A673 (cell line): ENCODE measurements around the gene STRAP. TPM values are rescaled to one million over a fixed set of nuclear protein-coding genes. Genes with fewer than 3 reads are reported as not detected.

ENCODE experiments used
- BruUV-seq: library from RNA; stranded (reverse); fragments of 400-500 nt; replicated peaks from 2 replicates; lab custom pipeline; 2021; lab: Mats Ljungman, UMichigan
- CTCF ChIA-PET: fragments of 300-600 bp; sonication (Branson Sonifier 250); formaldehyde crosslinking; loops from one replicate; lab custom pipeline; 2022; ENCODE audit warnings: antibody characterized with exemption; lab: Charles Lee
- POLR2A ChIA-PET: fragments of 300-600 bp; sonication (Branson Sonifier 250); formaldehyde crosslinking; loops from one replicate; lab custom pipeline; 2022; ENCODE audit warnings: antibody characterized with exemption; ENCODE audit not compliant: low non-redundant PET; lab: Charles Lee
- DNase-seq: peaks from one replicate; pipeline ENCODE4 v3.0.0-alpha.2; 2015; ENCODE audit warnings: low spot score
- H3K27ac ChIP-seq: fragments of 200-600 bp; sonication (generic); 2 replicates; pipeline ENCODE4 v1.5.1; 2016; ENCODE audit warnings: mixed run types, low read depth, mild to moderate bottlenecking, mixed read lengths, antibody characterized with exemption, low read length; ENCODE audit not compliant: poor library complexity, severe bottlenecking
- H3K27me3 ChIP-seq: fragments of 200-600 bp; sonication (generic); replicated peaks from 2 replicates; pipeline ENCODE4 v1.6.1; 2017; ENCODE audit warnings: mixed run types, low read depth, mild to moderate bottlenecking, mixed read lengths, antibody characterized with exemption, low read length; ENCODE audit not compliant: insufficient read depth, poor library complexity
- H3K36me3 ChIP-seq: fragments of 200-600 bp; sonication (generic); 2 replicates; pipeline ENCODE4 v1.6.1; 2016; ENCODE audit warnings: mixed run types, mild to moderate bottlenecking, mixed read lengths, antibody characterized with exemption, low read length; ENCODE audit not compliant: insufficient read depth, poor library complexity, severe bottlenecking
- H3K4me1 ChIP-seq: fragments of 200-600 bp; sonication (generic); 2 replicates; pipeline ENCODE4 v1.6.1; 2017; ENCODE audit warnings: mixed run types, mild to moderate bottlenecking, mixed read lengths, antibody characterized with exemption, low read length; ENCODE audit not compliant: insufficient read depth, poor library complexity, severe bottlenecking
- H3K4me3 ChIP-seq: fragments of 200-600 bp; sonication (generic); 2 replicates; pipeline ENCODE4 v1.5.1; 2016; ENCODE audit warnings: low read depth, mixed run types, mild to moderate bottlenecking, mixed read lengths, low read length; ENCODE audit not compliant: poor library complexity, severe bottlenecking
- H3K9me3 ChIP-seq: fragments of 200-600 bp; sonication (generic); 2 replicates; pipeline ENCODE4 v1.6.1; 2016; ENCODE audit warnings: mixed run types, low read depth, mild to moderate bottlenecking, mixed read lengths, antibody characterized with exemption, low read length; ENCODE audit not compliant: poor library complexity, severe bottlenecking
- EZH2 ChIP-seq: fragments of 200-600 bp; sonication (generic); IDR thresholded peaks from 2 replicates; pipeline ENCODE4 v1.6.1; 2017; ENCODE audit warnings: borderline replicate concordance, low read depth, mild to moderate bottlenecking, mixed read lengths, antibody characterized with exemption, low read length; ENCODE audit not compliant: poor library complexity, severe bottlenecking
- intact Hi-C: fragments of 100-400 bp; cut with micrococcal nuclease; formaldehyde crosslinking; loops from one replicate; pipeline ENCODE4 v1.10.0; 2022; ENCODE audit not compliant: unreplicated experiment
- total RNA-seq: library from RNA; stranded (reverse); gene quantifications from 2 replicates; pipeline ENCODE4 v1.2.3, GENCODE V29; 2021
- TF ChIP-seq, protein P1 (sequence below): fragments of 300-800, 200-600 bp; sonication (generic); conservative IDR thresholded peaks from 2 replicates; pipeline ENCODE4 v1.5.1; 2017; ENCODE audit warnings: low read depth, mild to moderate bottlenecking, antibody characterized with exemption, low read length, moderate library complexity, mixed read lengths

The STRAP gene
- total RNA-seq, 1 experiment from 2014 or later: 247 TPM

DNA sequence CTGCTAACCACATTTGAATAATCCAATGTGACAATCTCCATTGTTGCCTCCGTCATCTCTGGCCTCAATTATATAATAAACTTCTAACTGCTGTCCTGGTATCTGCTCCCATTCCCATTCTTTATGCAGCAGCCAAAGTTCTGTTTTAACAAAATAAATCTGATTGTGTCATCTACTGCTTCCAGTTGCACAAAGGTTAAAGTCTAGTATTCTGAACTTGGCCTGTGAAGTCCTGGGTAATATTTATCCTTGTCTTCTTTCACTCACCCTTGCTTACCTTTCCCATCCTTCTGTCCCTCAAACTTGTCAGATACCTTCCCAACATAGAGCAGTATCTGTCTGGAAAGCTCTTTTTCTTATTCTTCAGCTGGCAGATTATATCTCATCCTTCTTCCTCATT lies 19.3 kb upstream of the STRAP start:
- Histone ChIP-seq H3K4me1 (no peaks in the 10 kb centered on the region), H3K27ac (no peak overlapping the region), H3K27me3 (no peaks in the 10 kb centered on the region), H3K9me3 (no peaks in the 10 kb centered on the region), H3K4me3 (no peak overlapping the region), H3K36me3 (no peaks in the 10 kb centered on the region)
- DNase-seq: no peak
- BruUV-seq: no TSS peak
- TF ChIP-seq EZH2: no peak
- TF ChIP-seq, protein P1, sequence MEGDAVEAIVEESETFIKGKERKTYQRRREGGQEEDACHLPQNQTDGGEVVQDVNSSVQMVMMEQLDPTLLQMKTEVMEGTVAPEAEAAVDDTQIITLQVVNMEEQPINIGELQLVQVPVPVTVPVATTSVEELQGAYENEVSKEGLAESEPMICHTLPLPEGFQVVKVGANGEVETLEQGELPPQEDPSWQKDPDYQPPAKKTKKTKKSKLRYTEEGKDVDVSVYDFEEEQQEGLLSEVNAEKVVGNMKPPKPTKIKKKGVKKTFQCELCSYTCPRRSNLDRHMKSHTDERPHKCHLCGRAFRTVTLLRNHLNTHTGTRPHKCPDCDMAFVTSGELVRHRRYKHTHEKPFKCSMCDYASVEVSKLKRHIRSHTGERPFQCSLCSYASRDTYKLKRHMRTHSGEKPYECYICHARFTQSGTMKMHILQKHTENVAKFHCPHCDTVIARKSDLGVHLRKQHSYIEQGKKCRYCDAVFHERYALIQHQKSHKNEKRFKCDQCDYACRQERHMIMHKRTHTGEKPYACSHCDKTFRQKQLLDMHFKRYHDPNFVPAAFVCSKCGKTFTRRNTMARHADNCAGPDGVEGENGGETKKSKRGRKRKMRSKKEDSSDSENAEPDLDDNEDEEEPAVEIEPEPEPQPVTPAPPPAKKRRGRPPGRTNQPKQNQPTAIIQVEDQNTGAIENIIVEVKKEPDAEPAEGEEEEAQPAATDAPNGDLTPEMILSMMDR: no peak
- CTCF ChIA-PET: no interaction called here
- intact Hi-C loops: no loop called here
- POLR2A ChIA-PET: no interaction called here

DNA sequence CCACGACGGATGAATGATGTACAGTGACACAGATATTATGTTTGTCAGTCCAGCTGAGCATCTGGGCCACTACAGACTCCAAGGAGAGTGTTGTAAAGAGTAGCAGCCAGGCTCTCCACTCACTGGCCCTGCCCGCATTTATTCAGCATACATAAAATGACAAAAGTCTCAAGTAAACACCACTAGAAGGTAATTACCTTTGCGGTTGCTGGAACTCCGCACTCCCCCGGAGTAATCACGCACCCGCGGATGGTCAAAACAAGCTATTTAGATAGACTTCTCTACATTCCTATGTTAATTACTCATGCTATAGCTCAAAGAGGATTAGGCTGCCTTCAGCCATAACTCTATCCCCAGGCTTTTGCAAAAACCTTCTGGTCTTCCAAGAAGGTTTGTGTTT lies 18.8 kb upstream of the STRAP start:
- CTCF ChIA-PET: no interaction called here
- BruUV-seq: no TSS peak
- Histone ChIP-seq H3K27ac (no peak overlapping the region), H3K4me1 (no peaks in the 10 kb centered on the region), H3K4me3 (no peak overlapping the region), H3K36me3 (no peaks in the 10 kb centered on the region), H3K27me3 (no peaks in the 10 kb centered on the region), H3K9me3 (no peaks in the 10 kb centered on the region)
- POLR2A ChIA-PET: no interaction called here
- TF ChIP-seq, protein P1: no peak
- no peak for TF ChIP-seq EZH2
- no peak for DNase-seq
- intact Hi-C loops: no loop called here

DNA sequence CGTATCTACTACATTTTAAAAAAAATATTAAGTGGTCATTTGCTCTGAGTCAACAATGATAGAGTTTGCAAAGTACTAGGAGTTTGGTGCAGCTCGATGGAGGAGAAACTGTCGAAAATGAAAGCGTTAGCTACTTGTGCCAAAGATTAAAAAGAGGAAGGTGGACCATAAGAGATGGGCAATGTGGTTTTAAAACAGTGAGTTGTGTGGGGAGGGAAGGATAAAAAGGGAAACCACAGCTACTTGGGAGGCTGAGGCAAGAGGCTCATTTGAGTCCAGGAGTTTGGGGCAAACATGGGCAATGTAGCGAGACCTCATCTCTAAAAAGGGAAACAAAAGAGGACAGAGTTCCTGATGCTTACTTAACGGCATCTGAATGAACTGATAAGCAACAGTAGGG lies 18.2 kb upstream of the STRAP start:
- ChIA-PET CTCF (no interaction called here), POLR2A (no interaction called here)
- TF ChIP-seq, protein P1: no peak
- no peak for TF ChIP-seq EZH2
- intact Hi-C loops: no loop called here
- BruUV-seq: no TSS peak
- no peaks in the 10 kb centered on the region for H3K4me1 ChIP-seq
- no peak for DNase-seq
- H3K27ac ChIP-seq: no peak overlapping the region
- H3K9me3 ChIP-seq: no peaks in the 10 kb centered on the region
- H3K4me3 ChIP-seq: no peak overlapping the region
- no peaks in the 10 kb centered on the region for H3K36me3 ChIP-seq
- no peaks in the 10 kb centered on the region for H3K27me3 ChIP-seq
